NCI-H2227 treated with DMSO at 0.1 percent for 48 hours (cell line): ENCODE measurements around the gene TESK2.
"Not testable (repeated sequence)": the region's sequence is repeated elsewhere in the genome, so short reads cannot be mapped to it uniquely, and the experiment has no call there.

Source experiments
- DNase-seq: peaks from one replicate; lab custom pipeline; 2025; lab: John Stamatoyannopoulos, UW

Gene TESK2

DNA sequence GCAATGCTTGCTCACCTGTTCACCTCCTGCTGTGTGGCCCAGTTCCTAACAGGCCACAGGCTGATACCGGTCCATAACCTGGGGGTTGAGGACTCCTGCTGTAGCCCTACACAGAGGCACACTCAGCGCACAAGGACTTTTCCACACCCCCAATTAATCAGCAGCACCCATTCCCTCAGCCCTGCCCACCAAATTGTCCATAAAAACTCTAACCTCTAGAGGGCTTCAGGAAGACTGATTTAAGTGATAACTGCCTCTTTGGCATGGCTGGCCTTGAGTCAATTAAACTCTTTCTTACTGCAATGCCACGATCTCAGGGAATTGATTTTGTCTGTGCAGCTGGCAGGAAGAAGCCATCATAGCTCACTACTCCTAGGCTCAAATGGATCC is 79.5 kb downstream of the TESK2 start:
- peak; percentile 6 for DNase-seq

DNA sequence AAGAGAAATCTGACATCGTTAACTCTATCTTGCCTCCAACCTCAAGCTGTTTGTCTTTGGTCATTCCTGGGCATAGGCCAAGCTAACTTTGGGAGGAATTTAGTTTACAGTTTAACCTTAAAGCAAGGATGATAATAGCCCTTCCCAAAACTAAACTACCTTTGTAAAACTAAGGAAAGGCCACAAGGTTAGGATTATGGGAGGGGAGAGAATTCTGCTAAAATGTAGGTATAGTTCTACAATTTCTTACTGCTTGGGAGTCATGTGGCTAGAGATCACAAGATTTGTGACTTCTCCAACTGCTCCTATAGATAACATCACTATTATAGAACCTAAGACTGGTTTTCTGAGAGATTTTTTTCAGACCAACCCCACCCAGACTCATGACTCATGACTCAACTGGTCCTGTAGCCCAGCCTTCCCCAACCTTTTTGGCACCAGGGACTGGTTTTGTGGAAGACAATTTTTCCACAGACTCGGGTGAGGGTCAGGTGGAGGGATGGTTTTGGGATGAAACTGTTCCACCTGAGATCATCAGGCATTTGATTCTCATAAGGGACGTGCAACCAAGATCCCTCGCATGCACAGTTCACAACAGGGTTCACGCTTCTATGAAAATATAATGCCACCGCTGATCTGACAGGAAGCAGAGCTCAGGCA is 80.0 kb downstream of the TESK2 start:
- no peak for DNase-seq

DNA sequence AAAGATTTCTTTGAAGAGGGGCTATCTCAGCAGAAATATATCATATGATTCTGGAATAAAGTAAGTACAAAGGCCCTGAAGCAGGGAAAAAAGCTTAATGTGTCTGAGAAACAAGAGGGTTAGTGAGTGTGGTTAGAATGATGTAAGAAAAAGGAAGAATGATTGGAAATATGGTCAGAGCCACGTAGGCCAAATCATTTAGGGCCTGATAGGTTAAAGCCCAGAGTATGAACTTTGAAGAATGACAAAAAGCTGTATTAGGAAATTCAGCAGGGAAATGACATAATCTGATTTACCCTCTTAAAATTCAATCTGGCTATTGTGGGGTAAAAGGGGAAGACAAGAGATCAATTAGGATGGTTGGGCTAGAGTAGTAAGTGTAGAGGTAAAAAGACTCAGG is 81.7 kb downstream of the TESK2 start:
- no peak for DNase-seq

DNA sequence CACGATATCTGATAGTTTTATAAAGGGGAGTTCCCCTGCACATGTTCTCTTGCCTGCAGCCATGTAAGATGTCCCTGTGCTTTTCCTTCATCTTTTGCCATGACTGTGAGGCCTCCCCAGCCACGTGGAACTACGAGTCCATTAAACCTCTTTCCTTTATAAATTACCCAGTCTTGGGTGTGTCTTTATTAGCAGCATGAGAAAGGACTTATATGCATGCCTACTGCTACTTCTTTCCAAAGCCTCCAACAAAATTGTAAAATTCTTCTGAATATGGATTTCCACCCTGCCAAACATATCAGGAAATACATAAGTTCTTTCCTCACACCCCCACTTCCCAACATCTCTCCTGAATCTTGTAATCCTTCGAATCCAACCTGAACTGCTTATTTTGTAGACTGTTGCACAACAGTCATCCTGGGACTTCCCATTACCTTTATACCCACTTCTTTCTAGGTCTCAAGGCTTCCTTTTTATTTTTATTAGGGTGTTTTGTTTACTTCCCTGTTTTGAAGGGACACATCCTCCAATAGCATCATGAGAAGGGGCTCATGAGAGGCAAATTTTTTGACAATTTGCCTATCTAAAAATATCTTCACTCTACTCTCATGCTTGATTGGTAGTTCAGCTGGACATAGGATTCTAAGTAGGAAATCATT is 83.2 kb downstream of the TESK2 start:
- DNase-seq, result no peak

DNA sequence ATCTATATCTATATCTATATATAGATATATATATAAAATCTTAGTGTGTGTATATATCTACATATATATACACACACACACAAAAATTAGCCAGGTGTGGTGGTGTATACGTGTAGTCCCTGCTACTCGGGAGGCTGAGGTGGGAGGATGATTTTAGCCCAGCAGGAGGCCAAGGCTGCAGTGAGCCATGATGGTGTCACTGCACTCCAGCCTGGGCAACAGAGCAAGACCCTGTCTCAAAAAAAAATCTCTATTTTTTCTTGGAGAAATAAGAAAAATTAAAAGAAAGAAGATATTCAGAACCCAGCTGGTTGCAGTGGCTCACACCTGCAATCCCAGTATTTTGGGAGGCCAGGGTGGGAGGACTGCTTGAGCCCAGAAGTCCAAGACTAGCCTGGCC is 85.3 kb downstream of the TESK2 start:
- DNase-seq, result no peak

DNA sequence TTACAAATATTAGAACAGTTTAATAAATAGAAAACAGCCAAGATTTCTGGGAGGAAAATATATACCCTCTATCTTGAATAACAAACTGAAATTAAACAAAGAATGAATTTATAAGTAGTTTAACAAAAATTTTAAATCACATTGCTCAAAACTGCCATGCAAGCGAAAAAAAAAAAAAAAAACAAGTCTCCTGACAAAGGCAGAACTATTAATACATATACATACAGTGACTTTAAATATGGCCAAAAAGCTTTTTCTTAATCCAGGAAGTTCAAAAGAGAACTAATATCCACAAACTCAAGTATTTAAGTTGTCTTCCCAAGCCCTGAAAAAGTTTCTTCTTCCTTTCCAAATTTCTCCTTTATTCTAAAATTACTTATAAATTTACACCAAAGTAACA is 87.2 kb downstream of the TESK2 start:
- no peak for DNase-seq

DNA sequence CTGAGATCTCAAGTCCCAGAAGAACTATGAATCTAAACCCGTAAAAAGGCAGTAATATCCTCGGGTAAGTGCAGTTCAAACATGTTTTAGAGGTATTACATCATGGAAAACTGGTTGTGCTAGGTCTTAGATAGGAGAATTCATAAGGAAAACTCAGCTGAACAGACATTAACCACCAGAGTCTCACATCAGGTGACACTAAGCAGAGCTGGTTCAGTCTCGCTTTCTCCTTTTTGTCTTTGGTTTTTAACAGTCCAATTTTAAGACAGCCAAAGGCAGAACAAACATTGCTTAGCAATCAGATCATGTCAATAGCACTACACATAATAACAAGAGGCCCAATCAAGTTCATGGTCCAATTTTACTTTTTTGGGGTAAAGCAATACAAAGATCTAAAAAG is 87.7 kb downstream of the TESK2 start:
- DNase-seq, result no peak

DNA sequence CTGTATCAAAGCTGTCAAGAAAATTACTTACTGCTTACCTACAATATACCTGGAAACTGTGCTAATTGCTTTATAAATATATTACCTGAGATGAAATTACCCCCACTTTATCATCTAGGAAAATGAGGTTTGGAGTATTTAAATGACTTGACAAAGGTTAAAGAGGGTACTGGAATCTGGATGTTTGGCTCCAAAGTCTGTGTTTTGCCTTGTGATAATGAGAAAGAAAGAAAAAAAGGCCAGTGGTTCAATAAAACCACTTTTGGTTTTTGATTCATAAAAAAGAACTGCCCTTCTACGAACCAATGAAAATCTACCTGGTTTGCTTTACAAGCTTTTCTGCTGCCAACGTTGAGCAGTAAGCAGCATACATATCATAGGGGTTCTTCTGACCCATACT is 89.4 kb downstream of the TESK2 start:
- DNase-seq, result no peak

DNA sequence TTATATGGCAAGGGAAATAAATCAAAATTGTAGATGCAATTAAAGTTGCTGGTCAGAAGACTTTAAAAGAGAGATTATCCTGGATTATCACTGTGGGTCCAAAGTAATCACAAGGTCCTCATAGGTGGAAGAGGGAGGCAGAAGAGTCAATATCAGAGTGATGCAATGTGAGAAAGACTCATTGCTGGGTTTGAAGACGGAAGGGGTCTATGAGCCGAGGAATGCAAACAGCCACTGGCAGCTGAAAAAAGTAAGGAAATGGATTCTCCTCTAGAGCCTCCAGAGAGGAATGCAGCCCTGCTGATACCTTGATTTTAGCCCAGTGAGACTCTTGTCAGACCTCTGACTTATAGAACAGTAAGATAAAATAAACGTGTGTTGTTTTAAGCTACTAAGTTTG is 90.9 kb downstream of the TESK2 start:
- no peak for DNase-seq

DNA sequence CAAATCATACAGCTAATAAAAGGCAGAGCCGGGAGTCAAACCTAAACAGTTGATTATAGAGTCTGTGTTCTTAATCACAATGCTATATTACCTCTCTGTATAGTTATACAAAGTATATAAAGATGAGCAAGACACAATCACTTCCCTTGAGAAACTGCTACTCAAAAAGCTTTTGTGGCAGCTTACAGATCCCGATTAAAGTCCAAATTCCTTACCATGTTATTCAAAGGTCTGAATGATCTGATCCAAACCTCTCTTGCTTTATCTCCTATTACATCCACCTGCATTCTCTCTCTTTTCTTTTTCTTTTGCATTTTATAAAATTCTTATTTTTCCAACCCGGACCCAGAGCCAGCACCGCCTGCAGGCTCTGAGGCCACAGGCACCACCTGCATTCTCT is 93.7 kb downstream of the TESK2 start:
- no peak for DNase-seq

DNA sequence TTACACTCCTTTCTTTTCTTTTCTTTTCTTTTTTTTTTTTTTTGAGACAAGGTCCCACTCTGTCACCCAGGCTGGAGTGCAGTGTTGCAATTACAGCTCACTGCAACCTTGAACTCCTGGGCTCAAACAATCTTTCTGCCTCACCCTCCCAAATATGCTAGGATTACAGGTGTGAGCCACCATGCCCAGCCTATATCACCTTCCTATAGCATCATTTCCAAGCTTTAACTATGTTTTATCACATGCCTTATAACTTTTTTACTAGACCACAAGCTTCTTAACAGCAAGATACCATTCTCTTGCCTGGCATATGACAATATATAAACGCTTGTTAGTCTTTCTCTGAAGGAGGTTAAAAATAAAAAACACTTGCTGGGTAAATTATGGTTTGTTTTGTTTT is 95.4 kb downstream of the TESK2 start:
- no peak for DNase-seq

DNA sequence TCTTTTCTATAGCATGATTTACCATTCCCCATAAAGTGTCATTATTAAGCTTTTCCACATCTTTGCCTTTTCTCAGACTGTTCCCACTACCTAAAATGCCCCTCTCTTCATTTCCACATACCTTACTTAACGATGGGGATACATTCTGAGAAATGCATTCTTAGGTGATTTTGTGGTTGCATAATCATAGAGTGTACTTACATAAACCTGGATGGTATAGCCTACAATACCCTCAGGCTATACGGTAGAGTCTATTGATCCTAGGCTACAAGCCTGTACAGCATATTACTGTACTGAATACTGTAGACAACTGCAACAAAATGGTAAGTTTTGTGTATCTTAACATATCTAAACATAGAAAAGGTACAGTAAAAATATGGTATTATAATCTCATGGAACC is 95.9 kb downstream of the TESK2 start:
- no peak for DNase-seq

DNA sequence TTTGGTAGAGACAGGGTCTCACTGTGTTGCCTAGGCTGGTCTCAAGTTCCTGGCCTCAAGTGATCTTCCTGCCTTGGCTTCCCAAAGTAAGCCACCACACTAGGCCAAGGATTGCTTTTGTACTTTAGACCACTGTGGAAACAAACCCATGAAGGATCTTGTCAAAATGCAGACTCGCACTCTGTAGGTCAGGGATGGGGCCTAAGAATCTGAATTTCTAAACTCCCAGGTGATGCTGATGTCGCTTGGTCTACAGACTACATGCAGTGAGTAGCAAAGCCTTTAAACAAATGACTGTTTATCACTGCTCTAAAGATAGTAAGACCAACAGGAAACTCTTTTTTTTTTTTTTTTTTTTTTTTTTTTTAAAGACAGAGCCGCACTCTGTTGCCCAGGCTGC is 96.6 kb downstream of the TESK2 start:
- no peak for DNase-seq

DNA sequence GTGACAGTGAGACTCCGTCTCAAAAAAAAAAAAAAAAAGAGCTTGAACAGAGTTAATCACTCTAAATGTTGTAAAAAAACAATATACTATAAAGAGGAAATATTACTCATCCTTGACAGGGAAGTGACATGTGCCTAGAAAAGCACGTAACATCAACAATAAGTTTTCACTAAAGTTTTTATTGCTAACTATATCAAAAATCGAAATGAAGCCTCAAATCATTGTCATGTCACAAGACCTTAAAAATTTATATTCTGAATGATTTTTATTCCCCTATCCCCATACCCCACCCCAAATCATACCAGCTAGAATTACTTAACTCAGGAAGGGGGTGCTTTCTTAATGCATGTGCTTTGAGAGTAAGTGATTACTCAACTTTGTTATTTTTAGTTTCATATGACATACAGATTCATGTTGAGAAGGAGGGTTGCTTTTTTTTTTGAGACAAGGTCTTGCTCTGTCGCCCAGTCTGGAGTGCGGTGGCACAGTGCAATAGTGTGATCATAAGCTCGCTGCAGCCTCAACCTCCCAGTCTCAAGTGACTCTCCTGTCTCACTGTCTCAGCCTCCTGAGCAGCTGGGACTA is 97.2 kb downstream of the TESK2 start:
- no peak for DNase-seq

DNA sequence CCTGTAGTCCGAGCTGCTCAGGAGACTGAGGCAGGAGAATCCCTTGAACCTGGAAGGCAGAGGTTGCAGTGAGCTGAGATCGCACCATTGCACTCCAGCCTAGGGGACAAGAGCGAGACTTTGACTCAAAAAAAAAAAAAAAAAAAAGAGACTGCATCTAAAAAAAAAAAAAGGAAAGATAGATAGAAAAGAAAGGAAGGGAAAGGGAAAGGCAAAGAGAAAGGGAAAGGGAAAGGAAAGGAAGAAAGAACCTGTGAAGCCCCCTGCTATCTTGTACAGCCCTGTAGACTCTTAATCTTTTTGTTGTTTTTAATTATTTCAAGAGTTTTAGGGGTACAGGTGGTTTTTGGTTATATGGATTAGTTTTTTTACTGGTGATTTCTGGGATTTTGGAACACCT is 104.7 kb downstream of the TESK2 start:
- DNase-seq, result no peak

DNA sequence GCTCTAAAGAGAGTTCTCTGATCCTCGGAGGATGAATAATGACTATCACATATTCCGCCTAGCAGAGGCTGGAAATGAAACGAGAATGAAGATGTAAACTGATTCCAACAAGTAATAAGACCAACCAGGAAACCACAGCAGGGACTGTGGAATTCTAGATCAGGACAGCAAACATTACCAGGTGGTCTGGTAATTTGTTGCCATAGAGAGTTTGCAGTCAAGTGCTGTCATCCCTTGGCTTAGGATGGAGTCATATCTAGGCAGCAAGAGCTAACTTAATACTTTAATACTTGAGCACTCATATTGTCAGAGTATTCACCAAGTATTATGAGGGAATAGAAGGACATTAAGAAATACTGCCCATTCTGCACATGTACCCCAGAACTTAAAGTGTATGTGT is 105.7 kb downstream of the TESK2 start:
- DNase-seq, result no peak

DNA sequence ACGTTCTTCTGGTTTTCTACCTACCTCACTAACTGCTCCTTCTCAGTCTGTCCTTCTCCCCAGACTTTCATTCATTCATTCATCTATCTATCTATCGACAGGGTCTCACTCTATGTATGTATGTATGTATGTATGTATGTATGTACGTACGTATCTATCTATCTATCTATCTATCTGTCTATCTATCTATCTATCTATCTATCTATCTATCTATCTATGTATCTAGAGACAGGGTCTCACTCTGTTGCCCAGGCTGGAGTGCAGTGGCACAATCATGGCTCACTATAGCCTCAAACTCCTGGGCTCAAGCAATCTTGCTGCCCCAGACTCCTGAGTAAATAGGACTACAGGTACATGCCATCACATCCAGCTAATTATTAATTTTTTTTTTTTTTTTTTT is 106.8 kb downstream of the TESK2 start:
- not testable (repeated sequence) for DNase-seq

DNA sequence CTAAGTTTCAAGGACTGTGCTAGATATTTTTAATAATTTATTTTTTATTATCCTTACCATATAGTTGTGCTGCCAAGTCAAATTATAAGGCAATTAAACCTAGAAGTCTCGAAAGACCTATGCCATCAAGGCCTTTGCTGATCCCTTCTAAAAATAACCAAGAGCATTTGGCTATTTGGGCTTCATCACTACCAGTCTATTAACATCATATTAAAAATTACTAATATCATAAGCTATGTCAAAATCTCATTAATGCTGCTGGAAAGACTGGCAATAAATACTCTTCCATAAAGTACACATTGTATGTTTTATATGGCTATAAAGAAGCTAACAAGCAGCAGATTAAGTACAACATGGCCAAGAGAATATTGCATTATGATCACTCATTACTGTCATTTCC is 107.8 kb downstream of the TESK2 start:
- DNase-seq, result no peak

DNA sequence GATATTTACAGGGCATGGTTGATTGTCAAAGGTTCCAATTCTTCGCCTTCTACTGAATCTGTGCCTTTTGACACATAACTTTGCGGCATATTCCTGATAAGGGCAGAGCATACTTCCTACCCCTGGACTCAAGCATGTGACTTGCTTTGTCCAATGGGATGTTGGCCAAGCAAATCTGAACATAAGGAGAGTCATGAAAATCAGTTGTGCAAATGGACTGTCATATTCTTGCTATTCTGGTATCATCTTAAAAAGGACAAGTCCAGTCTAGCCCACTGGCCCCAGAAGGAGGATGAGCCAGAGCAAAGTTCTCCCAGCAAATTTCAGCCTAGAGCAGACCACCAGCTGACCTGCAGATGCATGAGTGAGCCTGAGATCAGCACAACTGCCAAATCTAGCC is 109.7 kb downstream of the TESK2 start:
- DNase-seq, result no peak

DNA sequence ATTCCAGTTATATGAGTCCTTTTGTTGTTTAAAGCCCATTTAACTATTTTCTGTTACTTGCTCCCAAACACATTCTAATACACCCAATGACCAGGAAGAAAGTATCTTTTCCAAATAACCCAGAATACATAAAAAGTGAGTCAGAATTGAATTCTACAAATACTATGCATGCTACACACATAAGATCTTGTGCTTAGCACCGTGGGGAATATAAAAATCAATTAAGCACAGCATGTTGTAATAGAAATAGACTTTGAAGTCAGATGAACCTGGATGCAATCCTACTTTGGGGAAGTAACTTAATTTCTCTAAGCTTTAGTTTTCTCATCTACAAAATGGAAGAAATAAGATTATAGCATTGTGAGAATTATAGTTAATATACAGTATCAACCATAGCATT is 110.2 kb downstream of the TESK2 start:
- DNase-seq, result no peak

DNA sequence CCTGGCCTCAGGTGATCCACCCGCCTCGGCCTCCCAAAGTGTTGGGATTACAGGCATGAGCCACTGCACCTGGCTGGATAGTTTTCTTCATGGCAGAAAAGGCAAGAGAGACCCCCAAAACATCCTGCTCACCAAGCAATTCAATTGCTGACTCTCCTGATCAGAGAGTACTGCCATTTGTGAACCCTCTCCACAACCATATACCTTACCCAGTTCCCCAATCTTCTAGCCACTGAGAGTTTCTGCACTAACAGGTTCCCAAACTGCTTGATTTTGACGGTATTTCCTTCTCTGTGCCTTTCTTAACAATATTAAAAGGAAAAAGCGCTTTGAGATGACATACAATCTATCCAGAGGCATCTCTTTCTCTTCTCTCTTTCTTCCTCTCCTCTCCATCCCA is 110.8 kb downstream of the TESK2 start:
- DNase-seq, result no peak

DNA sequence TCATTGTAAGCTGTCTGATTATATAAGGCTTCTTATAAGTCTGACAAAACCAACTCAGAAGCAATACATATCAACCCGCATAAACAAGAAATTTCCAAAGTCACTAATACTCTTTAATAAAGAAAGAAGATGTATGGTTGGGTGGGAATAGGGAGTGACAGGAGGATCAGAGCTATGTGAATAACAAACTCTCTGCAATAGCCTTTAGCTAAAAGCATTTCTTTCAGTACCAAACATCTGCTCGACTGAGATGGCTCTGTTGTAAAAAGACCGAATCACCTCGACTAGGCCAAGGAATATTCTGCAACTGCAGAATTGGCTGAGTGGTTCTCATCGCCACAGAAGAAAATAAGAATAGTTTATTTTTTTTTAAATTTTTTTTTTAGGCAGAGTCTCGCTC is 111.4 kb downstream of the TESK2 start:
- no peak for DNase-seq

DNA sequence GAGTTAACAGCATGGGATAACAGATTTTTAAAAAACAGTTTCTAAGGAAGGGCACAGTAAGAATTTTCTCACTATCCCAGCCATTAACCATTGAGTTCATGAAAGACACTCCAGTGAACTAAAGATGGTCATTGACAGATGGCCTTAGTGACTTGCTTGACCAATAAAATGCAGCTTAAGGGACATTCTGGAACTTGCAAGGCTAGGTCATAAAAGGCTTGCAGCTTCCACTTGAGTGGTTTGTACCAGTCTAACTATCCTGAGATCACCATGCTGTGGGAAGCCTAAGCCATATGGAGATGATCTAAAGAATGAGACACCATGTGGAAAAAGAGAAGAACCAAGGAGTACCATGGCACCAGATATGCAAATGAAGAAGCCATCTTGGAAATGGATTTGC is 112.8 kb downstream of the TESK2 start:
- no peak for DNase-seq
